Endothelial cell of umbilical vein (primary cell): Measurements from ENCODE around the gene SSUH2. TPM values are rescaled to one million over a fixed set of nuclear protein-coding genes. Genes with fewer than 3 reads are reported as not detected.

ENCODE experiments used
- BruUV-seq: library from RNA; stranded (reverse); fragments of 400-500 nt; replicated peaks from 2 replicates; lab custom pipeline; 2021; lab: Mats Ljungman, UMichigan
- CTCF ChIA-PET: fragments of 300-600, 350-600 bp; sonication (Branson Sonifier 250); formaldehyde crosslinking; loops from one replicate; lab custom pipeline; 2021; ENCODE audit warnings: antibody characterized with exemption, inconsistent platforms; lab: Charles Lee
- POLR2A ChIA-PET: fragments of 300-600, 350-600 bp; sonication (Branson Sonifier 250); formaldehyde crosslinking; loops from one replicate; lab custom pipeline; 2021; ENCODE audit warnings: antibody characterized with exemption, inconsistent platforms; lab: Charles Lee
- DNase-seq: peaks from one replicate; pipeline ENCODE4 v3.0.0-alpha.2; 2011; ENCODE audit warnings: low read depth, low spot score
- FAIRE-seq: peaks from 2 replicates; lab custom pipeline; 2011; peaks lifted over from hg19 to GRCh38; lab: Jason Lieb, UNC
- H2AFZ ChIP-seq: 2 replicates; pipeline ENCODE4 v1.6.0; 2012; ENCODE audit warnings: low read depth, low read length, control low read depth, inconsistent platforms
- H3K27ac ChIP-seq: 2 replicates; pipeline ENCODE4 v1.5.1; 2011; ENCODE audit warnings: low read depth, mild to moderate bottlenecking, control low read depth, low read length, moderate library complexity; ENCODE audit not compliant: insufficient read depth
- H3K27me3 ChIP-seq, 2 experiments: 2 replicates each; pipeline versions ENCODE4 v1.6.0 to v1.6.1; 2011; ENCODE audit warnings: low read length in 2 of 2, mixed read lengths in 1 of 2; ENCODE audit not compliant: control insufficient read depth in 2 of 2, insufficient read depth in 2 of 2
- H3K36me3 ChIP-seq, 2 experiments: 2 replicates in 1 of 2; 3 replicates in 1 of 2; pipeline ENCODE4 v1.5.1; 2011; ENCODE audit warnings: low read length in 2 of 2, mild to moderate bottlenecking in 1 of 2, moderate library complexity in 1 of 2; ENCODE audit not compliant: control insufficient read depth in 2 of 2, insufficient read depth in 2 of 2; ENCODE audit errors: extremely low read depth in 1 of 2
- H3K4me1 ChIP-seq: 3 replicates; pipeline ENCODE4 v1.5.1; 2011; ENCODE audit warnings: mild to moderate bottlenecking, low read length; ENCODE audit not compliant: control insufficient read depth, insufficient read depth; ENCODE audit errors: extremely low read depth
- H3K4me2 ChIP-seq: 2 replicates; pipeline ENCODE4 v1.6.1; 2011; ENCODE audit warnings: low read length, control low read depth, mixed read lengths; ENCODE audit not compliant: insufficient read depth
- H3K4me3 ChIP-seq, 3 experiments: fragments of 200-600 bp in 1 of 3; sonication (generic), shearing (Covaris generic) in 1 of 3; replicated peaks in 1 of 3; 2 replicates each; pipeline ENCODE4 v1.5.1; 2011 to 2016; ENCODE audit warnings: control low read depth in 3 of 3, low read length in 3 of 3, mild to moderate bottlenecking in 2 of 3, inconsistent platforms in 1 of 3, low read depth in 1 of 3, moderate library complexity in 1 of 3; ENCODE audit not compliant: insufficient read depth in 1 of 3
- H3K79me2 ChIP-seq: 2 replicates; pipeline ENCODE4 v1.6.0; 2012; ENCODE audit warnings: low read length, inconsistent platforms; ENCODE audit not compliant: control insufficient read depth, insufficient read depth
- H3K9ac ChIP-seq: replicated peaks from 2 replicates; pipeline ENCODE3; 2011; ENCODE audit warnings: low read length, control low read depth; ENCODE audit not compliant: insufficient read depth; ENCODE audit errors: extremely low read depth
- H3K9me1 ChIP-seq: replicated peaks from 3 replicates; pipeline ENCODE4 v1.6.0; 2011; ENCODE audit warnings: mild to moderate bottlenecking, low read length; ENCODE audit not compliant: control insufficient read depth, insufficient read depth; ENCODE audit errors: extremely low read depth
- H3K9me3 ChIP-seq: replicated peaks from 2 replicates; pipeline ENCODE4 v1.5.1; 2012; ENCODE audit warnings: low read length, inconsistent platforms; ENCODE audit not compliant: control insufficient read depth, insufficient read depth
- H4K20me1 ChIP-seq: replicated peaks from 2 replicates; pipeline ENCODE3; 2011; ENCODE audit warnings: mild to moderate bottlenecking, low read length; ENCODE audit not compliant: control insufficient read depth, insufficient read depth; ENCODE audit errors: extremely low read depth
- CTCF ChIP-seq, 2 donors: IDR thresholded peaks; 1 replicate in 1 of 2; 2 replicates in 1 of 2; pipeline ENCODE4 v1.5.1; 2011; ENCODE audit warnings: low read length in 2 of 2, mild to moderate bottlenecking in 2 of 2, moderate library complexity in 2 of 2, control low read depth in 1 of 2, inconsistent platforms in 1 of 2, low read depth in 1 of 2; ENCODE audit not compliant: insufficient read depth in 1 of 2; ENCODE audit errors: extremely low read depth in 1 of 2
- EZH2 ChIP-seq: IDR thresholded peaks from 2 replicates; pipeline ENCODE4 v1.6.1; 2012; ENCODE audit warnings: borderline replicate concordance, low read depth, mild to moderate bottlenecking, moderate library complexity, low read length, inconsistent platforms; ENCODE audit not compliant: severe bottlenecking
- FOS ChIP-seq: IDR thresholded peaks from 2 replicates; pipeline ENCODE4 v1.6.1; 2011; ENCODE audit warnings: mild to moderate bottlenecking, low read length, moderate library complexity, borderline replicate concordance; ENCODE audit not compliant: insufficient read depth
- GATA2 ChIP-seq: IDR thresholded peaks from 2 replicates; pipeline ENCODE4 v1.7.0; 2011; ENCODE audit warnings: low read depth, mild to moderate bottlenecking, moderate library complexity, mixed read lengths, low read length; ENCODE audit not compliant: insufficient read length, insufficient read depth
- JUN ChIP-seq: IDR thresholded peaks from 2 replicates; pipeline ENCODE4 v1.6.1; 2011; ENCODE audit warnings: borderline replicate concordance, low read depth; ENCODE audit not compliant: insufficient read length, insufficient read depth
- MAX ChIP-seq: IDR thresholded peaks from 2 replicates; pipeline ENCODE4 v1.6.1; 2011; ENCODE audit not compliant: insufficient read depth, insufficient read length
- MYC ChIP-seq: IDR thresholded peaks from one replicate; pipeline ENCODE4 v1.6.1; 2011; ENCODE audit warnings: mild to moderate bottlenecking, low read depth, low read length
- POLR2A ChIP-seq: IDR thresholded peaks from 2 replicates; pipeline ENCODE4 v1.6.1; 2012; ENCODE audit warnings: low read depth, mild to moderate bottlenecking, control low read depth, low read length
- POLR2AphosphoS5 ChIP-seq: IDR thresholded peaks from 2 replicates; pipeline ENCODE4 v1.6.1; 2012; ENCODE audit warnings: low read depth, mild to moderate bottlenecking, control low read depth, low read length, moderate library complexity; ENCODE audit not compliant: insufficient read depth
- dilution Hi-C: fragments of 300-500 bp; cut with MboI; formaldehyde crosslinking; loops from one replicate; pipeline ENCODE4 v1.15.0; 2019; ENCODE audit warnings: low sequenced_read_pairs; ENCODE audit not compliant: extremely low pct_ligation_motif_present
- intact Hi-C: fragments of 100-400 bp; cut with micrococcal nuclease; formaldehyde crosslinking; loops from one replicate; pipeline ENCODE4 v1.10.0; 2022
- polyA plus RNA-seq, 4 experiments: library from polyadenylated mRNA; depleted of rRNA in 3 of 4; stranded (reverse) in 3 of 4; unstranded in 1 of 4; fragments of >200 nt; gene quantifications; 2 replicates each; pipeline versions ENCODE4 v1.2.1 to v1.2.3, GENCODE V29; 2011 to 2012; ENCODE audit warnings: missing spikeins in 1 of 4
- total RNA-seq: library from RNA; stranded (reverse); gene quantifications from 2 replicates; pipeline ENCODE4 v1.2.3, GENCODE V29; 2021

Gene SSUH2
- total and polyA plus RNA-seq, 2 donors (not counting 3 experiments of a cell fraction or from before 2014, with no cell fraction given) = 0.44 TPM; not detected in 1

GRCh38 chr3:8574040-8574669 is 70.4 kb downstream of the SSUH2 start:
- no peak for TF ChIP-seq GATA2
- TF ChIP-seq MYC = no peak
- no peak for TF ChIP-seq MAX
- no peak for TF ChIP-seq EZH2
- no peak for TF ChIP-seq CTCF (IDR thresholded peaks at IDR 0.05; ENCODE audit: extremely low read depth in 1 of 2, insufficient read depth in 1 of 2, low read depth in 1 of 2, low read length in 2 of 2)
- no peak for TF ChIP-seq POLR2AphosphoS5
- no peak for TF ChIP-seq JUN
- no peak for TF ChIP-seq FOS
- no peak for TF ChIP-seq POLR2A
- POLR2A ChIA-PET = no interaction called here
- Histone ChIP-seq H4K20me1 (no peaks in the 10 kb centered on the region), H3K4me2 (no peak overlapping the region), H3K9ac (no peak overlapping the region), H3K4me3 (no peak overlapping the region), H3K27me3 (no peaks in the 10 kb centered on the region), H3K79me2 (no peaks in the 10 kb centered on the region), H3K9me1 (no peaks in the 10 kb centered on the region), H3K36me3 (no peaks in the 10 kb centered on the region), H3K4me1 (peaks cover 14% of the 10 kb centered on the region), H3K27ac (no peak overlapping the region), H3K9me3 (no peaks in the 10 kb centered on the region), H2AFZ (no peak overlapping the region)
- dilution Hi-C loops (no loop called here), intact Hi-C loops (no loop called here)
- no TSS peak for BruUV-seq
- CTCF ChIA-PET = no interaction called here
- DNase-seq (no peak), FAIRE-seq (no peak)
